ENCODE measurements around the gene TIFAB.

DNA sequence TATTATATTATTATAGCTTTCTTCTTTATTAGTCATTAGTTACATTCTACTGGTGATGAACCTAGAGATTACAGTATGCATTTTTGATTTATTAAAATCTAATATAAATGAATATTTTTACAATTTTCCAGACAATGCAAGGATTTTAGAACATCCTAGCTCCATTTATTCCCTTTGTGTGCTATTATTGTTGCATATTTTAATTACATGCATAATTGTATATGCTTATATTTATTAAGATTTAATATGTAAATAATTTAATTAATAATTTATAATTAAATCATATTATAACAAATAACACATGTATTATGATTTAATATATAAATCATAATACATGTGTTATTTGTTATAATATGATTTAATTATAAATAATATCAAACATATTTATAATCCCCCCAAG, 29.7 kb downstream of the TIFAB start:
- TF ChIP-seq, protein P1, sequence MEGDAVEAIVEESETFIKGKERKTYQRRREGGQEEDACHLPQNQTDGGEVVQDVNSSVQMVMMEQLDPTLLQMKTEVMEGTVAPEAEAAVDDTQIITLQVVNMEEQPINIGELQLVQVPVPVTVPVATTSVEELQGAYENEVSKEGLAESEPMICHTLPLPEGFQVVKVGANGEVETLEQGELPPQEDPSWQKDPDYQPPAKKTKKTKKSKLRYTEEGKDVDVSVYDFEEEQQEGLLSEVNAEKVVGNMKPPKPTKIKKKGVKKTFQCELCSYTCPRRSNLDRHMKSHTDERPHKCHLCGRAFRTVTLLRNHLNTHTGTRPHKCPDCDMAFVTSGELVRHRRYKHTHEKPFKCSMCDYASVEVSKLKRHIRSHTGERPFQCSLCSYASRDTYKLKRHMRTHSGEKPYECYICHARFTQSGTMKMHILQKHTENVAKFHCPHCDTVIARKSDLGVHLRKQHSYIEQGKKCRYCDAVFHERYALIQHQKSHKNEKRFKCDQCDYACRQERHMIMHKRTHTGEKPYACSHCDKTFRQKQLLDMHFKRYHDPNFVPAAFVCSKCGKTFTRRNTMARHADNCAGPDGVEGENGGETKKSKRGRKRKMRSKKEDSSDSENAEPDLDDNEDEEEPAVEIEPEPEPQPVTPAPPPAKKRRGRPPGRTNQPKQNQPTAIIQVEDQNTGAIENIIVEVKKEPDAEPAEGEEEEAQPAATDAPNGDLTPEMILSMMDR (IDR thresholded peaks at IDR 0.05): no peak
- TF ChIP-seq ZFX (IDR thresholded peaks at IDR 0.05; ENCODE audit: borderline replicate concordance): no peak

Measured in 22Rv1 (cell line).